Measurements from ENCODE around the gene TFDP3. TPM values are rescaled to one million over a fixed set of nuclear protein-coding genes. Genes with fewer than 3 reads are reported as not detected.

The TFDP3 gene
- total and polyA plus RNA-seq, 10 of the 15 experiments (the other 5 are each of a cell fraction or from before 2014, with no cell fraction given) = 0.14 TPM; not detected in 9

- Histone ChIP-seq H3K36me3 (ENCODE audit: control insufficient read depth in 2 of 2, insufficient read depth in 2 of 2, low read length in 1 of 2) (no peaks in the 10 kb centered on the region), H2AFZ (ENCODE audit: control insufficient read depth, low read depth, low read length) (no peak overlapping the region), H4K20me1 (ENCODE audit: control insufficient read depth, insufficient read depth) (no peaks in the 10 kb centered on the region), H3K27me3 (replicated peaks in 1 of 2; ENCODE audit: control insufficient read depth in 2 of 2, insufficient read depth in 2 of 2, low read length in 1 of 2) (no peaks in the 10 kb centered on the region), H3K4me1 (ENCODE audit: control insufficient read depth, insufficient read depth, low read length) (no peaks in the 10 kb centered on the region), H3K79me2 (ENCODE audit: control insufficient read depth, insufficient read depth, low read length) (no peaks in the 10 kb centered on the region), H3K9ac (ENCODE audit: control insufficient read depth, insufficient read depth, low read length) (no peak overlapping the region), H3K9me3 (replicated peaks; ENCODE audit: control insufficient read depth, insufficient read depth, low read length) (no peaks in the 10 kb centered on the region), H3K27ac (ENCODE audit: control insufficient read depth, insufficient read depth) (no peak overlapping the region), H3K4me2 (ENCODE audit: control insufficient read depth, insufficient read depth) (no peak overlapping the region), H3K4me3 (no peak overlapping the region)
- no peak for TF ChIP-seq DPF2 (IDR thresholded peaks at IDR 0.05)
- TF ChIP-seq CHD1 (IDR thresholded peaks at IDR 0.05; ENCODE audit: low read depth, low read length) = no peak
- TF ChIP-seq, protein P1, sequence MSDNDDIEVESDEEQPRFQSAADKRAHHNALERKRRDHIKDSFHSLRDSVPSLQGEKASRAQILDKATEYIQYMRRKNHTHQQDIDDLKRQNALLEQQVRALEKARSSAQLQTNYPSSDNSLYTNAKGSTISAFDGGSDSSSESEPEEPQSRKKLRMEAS (IDR thresholded peaks at IDR 0.05; ENCODE audit: low read depth, low read length) = no peak
- BruUV-seq (replicated peaks) = no TSS peak
- WGBS (ENCODE audit: insufficient coverage, insufficient replicate concordance, low lambda C conversion rate, missing lambda C conversion rate) = 19% methylated on average over 2 of the region's 2 CpGs
- FAIRE-seq = no peak
- DNase-seq (ENCODE audit: low read depth, low spot score) = no peak
- in situ Hi-C loops (cut with MboI) (no loop called here), intact Hi-C loops (cut with micrococcal nuclease; ENCODE audit: unreplicated experiment) (no loop called here)
- ATAC-seq = no peak
- ChIA-PET CTCF (no interaction called here), RAD21 (ENCODE audit: unreplicated experiment) (no interaction called here), POLR2A (no interaction called here), SMC1A (ENCODE audit: uncharacterized antibody, unreplicated experiment) (interaction anchor here (0.7 kb wide), 1 partner anchor 9 kb away, joined by 3 read pairs; no protein-coding TSS in a partner anchor)
These were observed 10.4 kb downstream of the TFDP3 start for GRCh38 chrX:133207751-133208150.

DNA sequence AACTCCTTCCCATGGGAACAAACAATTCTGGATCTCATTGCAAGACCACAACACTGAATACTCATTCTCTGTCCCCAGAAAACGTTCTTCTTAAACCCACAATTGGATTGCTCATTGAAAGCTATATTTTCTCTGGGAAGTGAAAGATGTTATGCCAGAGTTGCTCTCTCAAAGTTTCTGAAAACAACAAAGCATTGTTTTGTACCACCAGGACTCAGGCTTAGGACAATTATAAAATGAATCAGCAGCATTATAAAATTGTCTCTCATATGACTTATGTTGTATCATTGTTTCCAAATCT is 26.5 kb downstream of the TFDP3 start:
- Histone ChIP-seq H3K27ac (ENCODE audit: control insufficient read depth, insufficient read depth) (no peak overlapping the region), H3K36me3 (ENCODE audit: control insufficient read depth in 2 of 2, insufficient read depth in 2 of 2, low read length in 1 of 2) (no peaks in the 10 kb centered on the region), H3K4me1 (ENCODE audit: control insufficient read depth, insufficient read depth, low read length) (no peaks in the 10 kb centered on the region), H3K27me3 (replicated peaks in 1 of 2; ENCODE audit: control insufficient read depth in 2 of 2, insufficient read depth in 2 of 2, low read length in 1 of 2) (no peaks in the 10 kb centered on the region), H4K20me1 (ENCODE audit: control insufficient read depth, insufficient read depth) (no peaks in the 10 kb centered on the region), H3K4me2 (ENCODE audit: control insufficient read depth, insufficient read depth) (no peak overlapping the region), H3K9ac (ENCODE audit: control insufficient read depth, insufficient read depth, low read length) (no peak overlapping the region), H2AFZ (ENCODE audit: control insufficient read depth, low read depth, low read length) (no peak overlapping the region), H3K4me3 (no peak overlapping the region), H3K79me2 (ENCODE audit: control insufficient read depth, insufficient read depth, low read length) (no peaks in the 10 kb centered on the region), H3K9me3 (replicated peaks; ENCODE audit: control insufficient read depth, insufficient read depth, low read length) (no peaks in the 10 kb centered on the region)
- 0% methylated on average over 1 of the region's 1 CpG for WGBS (ENCODE audit: insufficient coverage, insufficient replicate concordance, low lambda C conversion rate, missing lambda C conversion rate)
- no peak for FAIRE-seq
- no peak for ATAC-seq
- ChIA-PET POLR2A (no interaction called here), SMC1A (ENCODE audit: uncharacterized antibody, unreplicated experiment) (no interaction called here), CTCF (no interaction called here), RAD21 (ENCODE audit: unreplicated experiment) (no interaction called here)
- no TSS peak for BruUV-seq (replicated peaks)
- intact Hi-C loops (cut with micrococcal nuclease; ENCODE audit: unreplicated experiment) = no loop called here
- no peak for DNase-seq (ENCODE audit: low read depth, low spot score)
- in situ Hi-C loops (cut with MboI) = no loop called here
- TF ChIP-seq SUPT20H (IDR thresholded peaks at IDR 0.05; ENCODE audit: borderline replicate concordance, control insufficient read depth, low read depth, low read length) (no peak), HDAC2 (IDR thresholded peaks at IDR 0.05) (no peak), MYC (IDR thresholded peaks at IDR 0.05; ENCODE audit: insufficient read depth, insufficient read length, insufficient replicate concordance, low read length, severe bottlenecking) (no peak), CHD4 (IDR thresholded peaks at IDR 0.05) (no peak), EZH2 (IDR thresholded peaks at IDR 0.05; ENCODE audit: borderline replicate concordance, control insufficient read depth, low read depth, low read length) (no peak), IRF3 (IDR thresholded peaks at IDR 0.05) (no peak), ESRRA (IDR thresholded peaks at IDR 0.05; ENCODE audit: low read length) (no peak), MTA3 (IDR thresholded peaks at IDR 0.05; ENCODE audit: borderline replicate concordance, low read length) (no peak), ZNF274 (IDR thresholded peaks at IDR 0.05; ENCODE audit: insufficient read depth, insufficient read length) (no peak)
- TF ChIP-seq, protein P2, sequence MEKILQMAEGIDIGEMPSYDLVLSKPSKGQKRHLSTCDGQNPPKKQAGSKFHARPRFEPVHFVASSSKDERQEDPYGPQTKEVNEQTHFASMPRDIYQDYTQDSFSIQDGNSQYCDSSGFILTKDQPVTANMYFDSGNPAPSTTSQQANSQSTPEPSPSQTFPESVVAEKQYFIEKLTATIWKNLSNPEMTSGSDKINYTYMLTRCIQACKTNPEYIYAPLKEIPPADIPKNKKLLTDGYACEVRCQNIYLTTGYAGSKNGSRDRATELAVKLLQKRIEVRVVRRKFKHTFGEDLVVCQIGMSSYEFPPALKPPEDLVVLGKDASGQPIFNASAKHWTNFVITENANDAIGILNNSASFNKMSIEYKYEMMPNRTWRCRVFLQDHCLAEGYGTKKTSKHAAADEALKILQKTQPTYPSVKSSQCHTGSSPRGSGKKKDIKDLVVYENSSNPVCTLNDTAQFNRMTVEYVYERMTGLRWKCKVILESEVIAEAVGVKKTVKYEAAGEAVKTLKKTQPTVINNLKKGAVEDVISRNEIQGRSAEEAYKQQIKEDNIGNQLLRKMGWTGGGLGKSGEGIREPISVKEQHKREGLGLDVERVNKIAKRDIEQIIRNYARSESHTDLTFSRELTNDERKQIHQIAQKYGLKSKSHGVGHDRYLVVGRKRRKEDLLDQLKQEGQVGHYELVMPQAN (conservative IDR thresholded peaks at IDR 0.05) = no peak
- TF ChIP-seq, protein P3, sequence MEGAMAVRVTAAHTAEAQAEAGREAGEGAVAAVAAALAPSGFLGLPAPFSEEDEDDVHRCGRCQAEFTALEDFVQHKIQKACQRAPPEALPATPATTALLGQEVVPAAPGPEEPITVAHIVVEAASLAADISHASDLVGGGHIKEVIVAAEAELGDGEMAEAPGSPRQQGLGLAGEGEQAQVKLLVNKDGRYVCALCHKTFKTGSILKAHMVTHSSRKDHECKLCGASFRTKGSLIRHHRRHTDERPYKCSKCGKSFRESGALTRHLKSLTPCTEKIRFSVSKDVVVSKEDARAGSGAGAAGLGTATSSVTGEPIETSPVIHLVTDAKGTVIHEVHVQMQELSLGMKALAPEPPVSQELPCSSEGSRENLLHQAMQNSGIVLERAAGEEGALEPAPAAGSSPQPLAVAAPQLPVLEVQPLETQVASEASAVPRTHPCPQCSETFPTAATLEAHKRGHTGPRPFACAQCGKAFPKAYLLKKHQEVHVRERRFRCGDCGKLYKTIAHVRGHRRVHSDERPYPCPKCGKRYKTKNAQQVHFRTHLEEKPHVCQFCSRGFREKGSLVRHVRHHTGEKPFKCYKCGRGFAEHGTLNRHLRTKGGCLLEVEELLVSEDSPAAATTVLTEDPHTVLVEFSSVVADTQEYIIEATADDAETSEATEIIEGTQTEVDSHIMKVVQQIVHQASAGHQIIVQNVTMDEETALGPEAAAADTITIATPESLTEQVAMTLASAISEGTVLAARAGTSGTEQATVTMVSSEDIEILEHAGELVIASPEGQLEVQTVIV (IDR thresholded peaks at IDR 0.05; ENCODE audit: borderline replicate concordance, partially characterized antibody) = no peak
